Gastrocnemius medialis (tissue), 4 donors: ENCODE measurements around the gene SH2D3A. TPM values are rescaled to one million over a fixed set of nuclear protein-coding genes. Genes with fewer than 3 reads are reported as not detected.
A peak's percentile ranks its signal among the peaks of the same experiment; 100 is the strongest.

Source experiments
- ATAC-seq, 2 donors: fragments of 150-250 bp; one replicate each; pipeline ENCODE4 v1.9.1; 2016
- DNase-seq, 2 donors: peaks; one replicate each; pipeline ENCODE4 v3.0.0-alpha.2; 2019
- H3K27ac ChIP-seq, 4 donors: fragments of 200-600 bp; sonication (generic); 1 replicate in 1 of 4; 2 replicates in 3 of 4; pipeline ENCODE4 v1.5.1; 2016 to 2018; ENCODE audit warnings: mild to moderate bottlenecking in 2 of 4, moderate library complexity in 1 of 4
- H3K27me3 ChIP-seq, 3 donors: fragments of 200-600 bp; sonication (generic) in 2 of 3; 1 replicate in 1 of 3; 2 replicates in 2 of 3; pipeline versions ENCODE4 v1.5.1 to v1.6.0; 2016 to 2019; ENCODE audit warnings: mild to moderate bottlenecking in 1 of 3, moderate library complexity in 1 of 3
- H3K36me3 ChIP-seq, 2 donors: fragments of 200-600 bp; sonication (generic) in 1 of 2; one replicate each; pipeline ENCODE4 v1.5.1; 2017 to 2018
- H3K4me1 ChIP-seq, 2 donors: fragments of 200-600 bp; sonication (generic) in 1 of 2; one replicate each; pipeline ENCODE4 v1.5.1; 2016 to 2017; ENCODE audit warnings: mild to moderate bottlenecking in 2 of 2
- H3K4me3 ChIP-seq, 4 donors: fragments of 200-600 bp; sonication (generic) in 3 of 4; 1 replicate in 1 of 4; 2 replicates in 3 of 4; pipeline ENCODE4 v1.5.1; 2016 to 2019; ENCODE audit warnings: mild to moderate bottlenecking in 2 of 4
- H3K9me3 ChIP-seq, 3 donors: fragments of 200-600 bp; sonication (generic) in 2 of 3; 1 replicate in 1 of 3; 2 replicates in 2 of 3; pipeline ENCODE4 v1.5.1; 2016 to 2019
- CTCF ChIP-seq, 5 experiments: fragments of 450-650 bp in 3 of 5; fragments of 200-600 bp in 2 of 5; sonication (generic) in 2 of 5; IDR thresholded peaks in 4 of 5; conservative IDR thresholded peaks in 1 of 5; 1 replicate in 4 of 5; 2 replicates in 1 of 5; pipeline ENCODE4 v1.5.1; 2016 to 2019; ENCODE audit warnings: antibody characterized with exemption in 5 of 5, mild to moderate bottlenecking in 3 of 5, moderate library complexity in 3 of 5
- POLR2A ChIP-seq, 2 donors: fragments of 450-650 bp; IDR thresholded peaks; one replicate each; pipeline ENCODE4 v1.6.1; 2017; ENCODE audit warnings: antibody characterized with exemption in 2 of 2, mild to moderate bottlenecking in 2 of 2, moderate library complexity in 2 of 2
- in situ Hi-C, 4 donors: fragments of 200-750 bp; cut with MboI; loops; one replicate each; pipeline versions ENCODE4 v1.15.0 to v1.8.0; 2017; ENCODE audit warnings: low sequenced_read_pairs in 4 of 4
- intact Hi-C: fragments of 100-400 bp; cut with DNase I; formaldehyde crosslinking; loops from one replicate; pipeline ENCODE4 v1.15.1; 2023; ENCODE audit warnings: low total_unique reads
- total RNA-seq, 4 donors: library from RNA; depleted of rRNA; stranded (reverse); fragments of >200 nt; gene quantifications; one replicate each; pipeline versions ENCODE4 v1.1.0 to v1.2.3, GENCODE V29; 2016

The SH2D3A gene
- not detected for total RNA-seq

- peaks cover 36 to 37% (median 36%) of the 10 kb centered on the region in 3 donors for H3K27me3 ChIP-seq
- ATAC-seq (peak in 1 of 2 donors; percentile 22), DNase-seq (no peak)
- intact Hi-C loops (no loop called here), in situ Hi-C loops (no loop called here)
- TF ChIP-seq CTCF (IDR thresholded peaks at IDR 0.05 in 4 of 5, conservative IDR thresholded peaks at IDR 0.05 in 1 of 5) (no peak), POLR2A (IDR thresholded peaks at IDR 0.05) (no peak)
- no peaks in the 10 kb centered on the region for H3K9me3 ChIP-seq
- no peak within 1 kb of the TSS for H3K27ac ChIP-seq
- H3K4me1 ChIP-seq, result no peaks in the 10 kb centered on the region
- peak within 1 kb of the TSS; percentile 25 to 48 (median 40) for H3K4me3 ChIP-seq
- no peaks in the 10 kb centered on the region for H3K36me3 ChIP-seq
These were observed at the start of gene SH2D3A for GRCh38 chr19:6767357-6768235. TSS of gene SH2D3A (minus strand) at chr19:6767435. CDS start at chr19:6763748, 3,687 bp downstream.

GRCh38 chr19:6813659-6814058 is 46.4 kb upstream of the SH2D3A start:
- Histone ChIP-seq H3K36me3 (no peaks in the 10 kb centered on the region), H3K27me3 (no peaks in the 10 kb centered on the region), H3K9me3 (no peaks in the 10 kb centered on the region), H3K27ac (no peak overlapping the region), H3K4me3 (no peak overlapping the region), H3K4me1 (no peaks in the 10 kb centered on the region)
- ATAC-seq (no peak), DNase-seq (no peak)
- intact Hi-C loops, result no loop called here
- in situ Hi-C loops, result no loop called here
- TF ChIP-seq POLR2A (IDR thresholded peaks at IDR 0.05), result no peak
- TF ChIP-seq CTCF (IDR thresholded peaks at IDR 0.05 in 4 of 5, conservative IDR thresholded peaks at IDR 0.05 in 1 of 5), result no peak

GRCh38 chr19:6812612-6813011 is 45.4 kb upstream of the SH2D3A start:
- TF ChIP-seq CTCF (IDR thresholded peaks at IDR 0.05 in 4 of 5, conservative IDR thresholded peaks at IDR 0.05 in 1 of 5) (no peak), POLR2A (IDR thresholded peaks at IDR 0.05) (no peak)
- no peak for DNase-seq
- no peak overlapping the region for H3K4me3 ChIP-seq
- H3K36me3 ChIP-seq, result no peaks in the 10 kb centered on the region
- H3K4me1 ChIP-seq, result no peaks in the 10 kb centered on the region
- in situ Hi-C loops, result no loop called here
- ATAC-seq, result no peak
- no peaks in the 10 kb centered on the region for H3K9me3 ChIP-seq
- no peak overlapping the region for H3K27ac ChIP-seq
- intact Hi-C loops, result no loop called here
- H3K27me3 ChIP-seq, result no peaks in the 10 kb centered on the region

- Histone ChIP-seq H3K36me3 (no peaks in the 10 kb centered on the region), H3K4me1 (no peaks in the 10 kb centered on the region), H3K27me3 (no peaks in the 10 kb centered on the region), H3K27ac (no peak overlapping the region), H3K9me3 (no peaks in the 10 kb centered on the region), H3K4me3 (no peak overlapping the region)
- no peak for ATAC-seq
- intact Hi-C loops (no loop called here), in situ Hi-C loops (no loop called here)
- no peak for DNase-seq
- TF ChIP-seq CTCF (IDR thresholded peaks at IDR 0.05 in 4 of 5, conservative IDR thresholded peaks at IDR 0.05 in 1 of 5), result no peak
- no peak for TF ChIP-seq POLR2A (IDR thresholded peaks at IDR 0.05)
These were observed 44.7 kb upstream of the SH2D3A start for GRCh38 chr19:6811906-6812305.
